Heart left ventricle (tissue), 16 donors: ENCODE data around the gene PPP2R3A. TPM values are rescaled to one million over a fixed set of nuclear protein-coding genes. Genes with fewer than 3 reads are reported as not detected.

Experiments used
- ATAC-seq, 4 donors: fragments of 200-7000 bp; cut with Tn5 transposase; one replicate each; pipeline ENCODE4 v1.9.1; 2020 to 2022; ENCODE audit warnings: moderate library complexity in 4 of 4, mild to moderate bottlenecking in 3 of 4, moderate number of reproducible peaks in 1 of 4
- DNase-seq, 5 donors: peaks; one replicate each; pipeline ENCODE4 v3.0.0-alpha.2; 2020
- H3K27ac ChIP-seq, 12 donors: fragments of 200-600 bp; sonication (generic) in 4 of 12; one replicate each; pipeline versions ENCODE4 v1.5.0 to v1.8.0; 2016 to 2022; ENCODE audit warnings: mild to moderate bottlenecking in 2 of 12
- H3K27me3 ChIP-seq, 9 donors: fragments of 200-600 bp; sonication (generic) in 2 of 9; one replicate each; pipeline versions ENCODE4 v1.5.1 to v1.8.0; 2016 to 2022; ENCODE audit warnings: mild to moderate bottlenecking in 3 of 9
- H3K36me3 ChIP-seq, 9 donors: fragments of 200-600 bp; sonication (generic) in 2 of 9; one replicate each; pipeline versions ENCODE4 v1.5.0 to v1.8.0; 2018 to 2022; ENCODE audit warnings: mild to moderate bottlenecking in 2 of 9
- H3K4me1 ChIP-seq, 12 donors: fragments of 200-600 bp; sonication (generic) in 4 of 12; one replicate each; pipeline versions ENCODE4 v1.5.0 to v1.8.0; 2016 to 2022; ENCODE audit warnings: mild to moderate bottlenecking in 3 of 12
- H3K4me3 ChIP-seq, 12 donors: fragments of 200-600 bp; sonication (generic) in 4 of 12; one replicate each; pipeline versions ENCODE4 v1.5.0 to v1.8.0; 2017 to 2022; ENCODE audit warnings: mild to moderate bottlenecking in 9 of 12, moderate library complexity in 4 of 12
- H3K9me3 ChIP-seq, 12 donors: fragments of 200-600 bp; sonication (generic) in 4 of 12; one replicate each; pipeline versions ENCODE4 v1.5.0 to v1.8.0; 2016 to 2022; ENCODE audit warnings: mild to moderate bottlenecking in 1 of 12
- CTCF ChIP-seq, 12 donors: fragments of 200-600 bp; sonication (generic) in 4 of 12; IDR thresholded peaks; one replicate each; pipeline versions ENCODE4 v1.5.0 to v1.8.0; 2018 to 2022; ENCODE audit warnings: antibody characterized with exemption in 12 of 12, mild to moderate bottlenecking in 5 of 12
- POLR2A ChIP-seq, 2 donors: fragments of 450-650 bp; IDR thresholded peaks; one replicate each; pipeline ENCODE4 v1.6.1; 2017; ENCODE audit warnings: antibody characterized with exemption in 2 of 2, mild to moderate bottlenecking in 2 of 2, moderate library complexity in 2 of 2
- WGBS, 4 donors: extraction: QIAGEN DNeasy Blood & Tissue Kit in 2 of 4; methylation state at CpG; one replicate each; pipeline versions ENCODE4 v1.1.5 to v1.1.7; 2013 to 2018; 5-methylcytosine and 5-hydroxymethylcytosine counted together
- intact Hi-C, 10 donors: fragments of 100-400 bp; cut with DNase I; formaldehyde crosslinking; loops; one replicate each; pipeline versions ENCODE4 v1.11.1 to v1.14.2; 2022
- polyA plus RNA-seq, 2 donors: library from polyadenylated mRNA; stranded (reverse); fragments of 200-250 nt; gene quantifications; one replicate each; pipeline ENCODE4 v1.2.3, GENCODE V29; 2013
- total RNA-seq, 9 donors: library from RNA; depleted of rRNA in 2 of 9; stranded (reverse); fragments of >200 nt in 2 of 9; fragmentation: NEBNext Ultra II Directional in 3 of 9; extraction: Animal tissue kit (Norgen Biotek cat#: 25700) in 3 of 9; gene quantifications; one replicate each; pipeline versions ENCODE4 v1.1.0 to v1.2.4, GENCODE V29; 2016 to 2023
- donor health status: ischemic (EF 13 %, LVEDD 7.1; RV severe dilation, severe dysfunction).
- donor health status: healthy with polysubstance abuse.
- donor health status: DM: no; HTN: yes; CAD: no.
- donor health status: DM: no; HTN: no; CAD: no.
- donor health status: ischemic (EF 25% LVEDD 6.9; RV normal size, moderate dysfunction).
- donor health status: ischemic (EF 25% LVEDD 5.7; RV mildly dilated, moderate dysfunction).
- donor health status: healthy.
- donor health status: DM: yes; HTN: yes; CAD: no.
- donor health status: ischemic (EF 35%, LVEDD 5.7; RV mildly dilated, moderate dysfunction).
- donor health status: nonischemic (EF 11% LVEDD 7.7; RV severe dilation, severe dysfunction).
- donor health status: DM: yes; HTN: yes; CAD: no.
- donor health status: PGD.
- donor health status: ischemic (EF 29% LVEDD 5.4; RV normal size, mild dysfunction).
- donor health status: nonischemic (EF 23%, LVEDD 6.1; RV moderate dilation, normal function).

Gene PPP2R3A
- total and polyA plus RNA-seq, 11 donors = 10.4 to 136 (median 92.4) TPM

- DNase-seq (no peak), ATAC-seq (no peak)
- no peaks in the 10 kb centered on the region for H3K36me3 ChIP-seq
- H3K4me3 ChIP-seq = no peak overlapping the region
- WGBS, 4 donors = 84 to 89% (median 86%) methylated on average over 8 of the region's 8 CpGs
- H3K27ac ChIP-seq = no peak overlapping the region
- peaks cover 0 to 6% (median 0%) of the 10 kb centered on the region in 12 donors for H3K4me1 ChIP-seq
- H3K9me3 ChIP-seq = no peaks in the 10 kb centered on the region
- TF ChIP-seq CTCF (IDR thresholded peaks at IDR 0.05) (no peak), POLR2A (IDR thresholded peaks at IDR 0.05) (no peak)
- intact Hi-C loops = loop anchor here (1.0 to 2.0 kb wide), 3 partner anchors 124 to 127 kb away; no protein-coding TSS in a partner anchor
- H3K27me3 ChIP-seq = no peaks in the 10 kb centered on the region
Observed at GRCh38 chr3:135917927-135918597, 47.5 kb upstream of the PPP2R3A start.

- Histone ChIP-seq H3K27ac (no peak overlapping the region), H3K9me3 (no peaks in the 10 kb centered on the region), H3K27me3 (no peaks in the 10 kb centered on the region), H3K4me1 (peaks cover 0 to 6% (median 0%) of the 10 kb centered on the region in 12 donors), H3K4me3 (no peak overlapping the region), H3K36me3 (no peaks in the 10 kb centered on the region)
- TF ChIP-seq POLR2A (IDR thresholded peaks at IDR 0.05) = no peak
- TF ChIP-seq CTCF (IDR thresholded peaks at IDR 0.05) = peak; percentile 19 to 64 (median 46)
- intact Hi-C loops = loop anchor here in 9 of 10 donors (1.0 to 2.0 kb wide), 3 partner anchors 124 to 126 kb away; no protein-coding TSS in a partner anchor
- WGBS, 4 donors = 3 to 20% (median 10%) methylated on average over 1 of the region's 1 CpG
- peak; percentile 47 to 77 (median 67) for ATAC-seq
- DNase-seq = no peak
Observed at GRCh38 chr3:135918600-135918999, 46.9 kb upstream of the PPP2R3A start.

GRCh38 chr3:135920275-135920674, 45.3 kb upstream of the PPP2R3A start:
- intact Hi-C loops = loop anchor here in 1 of 10 donors (5.0 kb wide), 1 partner anchor 42 kb away; no protein-coding TSS in a partner anchor
- Histone ChIP-seq H3K27me3 (no peaks in the 10 kb centered on the region), H3K27ac (no peak overlapping the region), H3K4me1 (peaks cover 0 to 6% (median 0%) of the 10 kb centered on the region in 12 donors), H3K4me3 (no peak overlapping the region), H3K9me3 (no peaks in the 10 kb centered on the region), H3K36me3 (no peaks in the 10 kb centered on the region)
- ATAC-seq (no peak), DNase-seq (no peak)
- WGBS, 4 donors = 83 to 93% (median 87%) methylated on average over 2 of the region's 2 CpGs
- no peak for TF ChIP-seq POLR2A (IDR thresholded peaks at IDR 0.05)
- TF ChIP-seq CTCF (IDR thresholded peaks at IDR 0.05) = no peak

- Histone ChIP-seq H3K36me3 (no peaks in the 10 kb centered on the region), H3K4me1 (no peaks in the 10 kb centered on the region), H3K9me3 (no peaks in the 10 kb centered on the region), H3K4me3 (no peak overlapping the region), H3K27ac (no peak overlapping the region), H3K27me3 (no peaks in the 10 kb centered on the region)
- intact Hi-C loops = loop anchor here in 1 of 10 donors (5.0 kb wide), 1 partner anchor 39 kb away; no protein-coding TSS in a partner anchor
- DNase-seq (no peak), ATAC-seq (no peak)
- 77 to 90% (median 87%) methylated on average over 3 of the region's 3 CpGs for WGBS, 4 donors
- TF ChIP-seq CTCF (IDR thresholded peaks at IDR 0.05) (no peak), POLR2A (IDR thresholded peaks at IDR 0.05) (no peak)
Observed at GRCh38 chr3:135922903-135923250, 42.7 kb upstream of the PPP2R3A start.
